ENCODE results near the gene ACTRT2.

ACTRT2 gene

DNA sequence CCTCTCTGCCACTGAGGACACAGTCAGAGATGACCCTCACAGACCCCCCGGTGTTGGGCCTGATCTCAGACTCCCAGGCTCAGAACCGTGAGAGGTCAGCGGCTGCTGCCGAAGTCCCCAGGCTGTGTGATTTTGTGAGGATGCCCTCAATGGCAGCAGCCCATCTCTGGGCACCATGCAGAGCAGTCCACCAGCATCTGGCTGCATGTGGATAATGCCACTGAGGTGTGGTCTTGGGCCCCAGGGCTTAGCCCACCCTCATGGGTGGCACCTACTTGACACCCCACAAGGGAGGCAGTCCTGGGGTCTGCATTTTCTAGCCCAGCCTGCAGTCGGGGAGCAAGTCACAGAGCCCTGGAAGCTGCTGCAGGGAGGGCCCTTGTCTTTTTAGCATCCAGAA, 5.5 kb upstream of the ACTRT2 start:
- Histone ChIP-seq H3K4me3 (ENCODE audit: insufficient read length, low read depth) (no peak overlapping the region), H3K9me3 (ENCODE audit: insufficient read depth, low read length) (peaks cover 9% of the 10 kb centered on the region; the same call in 1 of the 2 replicates), H3K36me3 (ENCODE audit: insufficient read depth, insufficient read length, low read length) (no peaks in the 10 kb centered on the region), H3K9ac (ENCODE audit: insufficient read length, low read depth) (no peak overlapping the region), H3K4me1 (ENCODE audit: insufficient read depth, insufficient read length) (peaks cover 7% of the 10 kb centered on the region), H3K27me3 (ENCODE audit: insufficient read depth, insufficient read length) (no peaks in the 10 kb centered on the region)
- no peak for TF ChIP-seq YY1 (IDR thresholded peaks at IDR 0.05; ENCODE audit: insufficient read depth, insufficient read length)
- no peak for TF ChIP-seq ZNF274 (IDR thresholded peaks at IDR 0.05; ENCODE audit: low read depth, low read length)
- no peak for TF ChIP-seq SUZ12 (IDR thresholded peaks at IDR 0.05; ENCODE audit: extremely low read depth, insufficient read depth, insufficient read length)
- no peak for DNase-seq (ENCODE audit: low read depth, low spot score)

DNA sequence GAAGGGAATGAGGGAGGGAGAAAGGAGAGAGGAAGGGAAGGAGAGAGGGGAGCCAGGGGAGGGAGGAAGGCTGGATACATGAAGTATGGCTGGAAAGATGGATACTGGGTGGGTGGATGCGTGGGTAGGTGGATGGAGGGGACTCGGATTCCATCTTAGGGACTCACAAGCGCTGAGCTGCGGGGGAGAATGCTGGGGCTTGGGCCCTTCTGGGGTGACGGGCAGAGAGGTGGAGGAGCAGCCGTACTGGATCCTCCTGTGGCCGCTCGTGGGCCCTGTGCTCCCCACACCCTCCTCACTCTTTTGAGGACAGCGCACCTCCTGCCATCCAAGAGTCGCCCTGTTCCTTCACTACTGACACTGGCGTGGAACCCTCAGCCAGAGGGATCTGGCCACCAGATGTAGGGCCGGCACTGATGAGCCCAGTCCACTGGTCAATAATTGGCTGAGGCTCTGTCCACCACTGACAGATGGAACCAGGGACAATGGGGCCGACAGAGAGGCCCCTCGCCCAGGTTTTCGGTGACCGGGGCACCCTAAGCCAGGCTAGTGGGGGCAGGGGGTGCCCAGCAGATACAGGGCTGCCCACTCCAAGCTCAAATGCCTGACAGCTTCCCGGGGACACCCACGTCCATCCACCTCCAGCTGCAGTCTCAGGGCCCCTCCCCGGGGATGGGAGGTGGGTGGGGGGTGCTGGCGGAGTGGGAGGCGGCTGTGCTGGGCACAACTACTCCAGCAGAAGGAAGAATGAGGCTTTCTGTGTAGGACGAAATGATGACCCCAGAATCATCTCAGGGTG, 4.4 kb upstream of the ACTRT2 start:
- TF ChIP-seq ZNF274 (IDR thresholded peaks at IDR 0.05; ENCODE audit: low read depth, low read length), result no peak
- no peak for TF ChIP-seq YY1 (IDR thresholded peaks at IDR 0.05; ENCODE audit: insufficient read depth, insufficient read length)
- no peak for TF ChIP-seq SUZ12 (IDR thresholded peaks at IDR 0.05; ENCODE audit: extremely low read depth, insufficient read depth, insufficient read length)
- Histone ChIP-seq H3K9ac (ENCODE audit: insufficient read length, low read depth) (no peak overlapping the region), H3K27me3 (ENCODE audit: insufficient read depth, insufficient read length) (no peaks in the 10 kb centered on the region), H3K4me1 (ENCODE audit: insufficient read depth, insufficient read length) (peaks cover 10% of the 10 kb centered on the region), H3K36me3 (ENCODE audit: insufficient read depth, insufficient read length, low read length) (no peaks in the 10 kb centered on the region), H3K4me3 (ENCODE audit: insufficient read length, low read depth) (no peak overlapping the region), H3K9me3 (ENCODE audit: insufficient read depth, low read length) (peaks cover 9% of the 10 kb centered on the region; the same call in 1 of the 2 replicates)
- no peak for DNase-seq (ENCODE audit: low read depth, low spot score)

DNA sequence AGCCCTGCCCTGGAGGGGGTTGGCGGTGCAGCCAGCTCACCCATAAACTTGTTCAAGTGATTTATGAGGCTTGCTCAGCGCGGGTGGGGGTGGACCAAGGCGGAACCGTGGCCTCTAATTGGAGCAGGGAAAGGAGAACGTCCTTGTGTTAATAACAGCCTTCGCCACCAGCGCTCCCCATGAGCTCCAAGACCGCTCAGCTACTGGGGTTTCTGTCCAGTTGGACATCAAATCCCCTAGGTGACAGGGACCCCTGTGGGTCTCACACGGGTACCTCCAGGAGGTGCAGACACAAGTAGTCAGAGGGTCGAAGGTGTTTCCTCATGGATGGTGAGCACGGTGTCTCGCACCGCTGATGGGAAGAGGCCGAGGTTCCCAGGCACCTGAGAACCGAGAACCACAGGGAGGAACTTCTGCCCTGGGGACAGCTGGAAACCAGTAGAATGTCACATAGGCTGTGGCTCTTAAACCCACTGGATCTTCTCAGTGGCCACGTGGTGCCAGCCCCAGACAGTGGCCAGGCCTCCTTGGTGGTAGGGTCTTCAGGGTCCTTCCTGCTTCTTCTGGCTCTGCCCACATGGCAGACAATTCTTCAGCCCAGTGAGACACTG, 3.7 kb upstream of the ACTRT2 start:
- H3K9me3 ChIP-seq (ENCODE audit: insufficient read depth, low read length), result peaks cover 9% of the 10 kb centered on the region; the same call in 1 of the 2 replicates
- H3K36me3 ChIP-seq (ENCODE audit: insufficient read depth, insufficient read length, low read length), result no peaks in the 10 kb centered on the region
- H3K4me1 ChIP-seq (ENCODE audit: insufficient read depth, insufficient read length), result peaks cover 10% of the 10 kb centered on the region
- TF ChIP-seq YY1 (IDR thresholded peaks at IDR 0.05; ENCODE audit: insufficient read depth, insufficient read length) (no peak), SUZ12 (IDR thresholded peaks at IDR 0.05; ENCODE audit: extremely low read depth, insufficient read depth, insufficient read length) (no peak), ZNF274 (IDR thresholded peaks at IDR 0.05; ENCODE audit: low read depth, low read length) (no peak)
- no peak overlapping the region for H3K4me3 ChIP-seq (ENCODE audit: insufficient read length, low read depth)
- H3K9ac ChIP-seq (ENCODE audit: insufficient read length, low read depth), result no peak overlapping the region
- no peaks in the 10 kb centered on the region for H3K27me3 ChIP-seq (ENCODE audit: insufficient read depth, insufficient read length)
- DNase-seq (ENCODE audit: low read depth, low spot score), result no peak

DNA sequence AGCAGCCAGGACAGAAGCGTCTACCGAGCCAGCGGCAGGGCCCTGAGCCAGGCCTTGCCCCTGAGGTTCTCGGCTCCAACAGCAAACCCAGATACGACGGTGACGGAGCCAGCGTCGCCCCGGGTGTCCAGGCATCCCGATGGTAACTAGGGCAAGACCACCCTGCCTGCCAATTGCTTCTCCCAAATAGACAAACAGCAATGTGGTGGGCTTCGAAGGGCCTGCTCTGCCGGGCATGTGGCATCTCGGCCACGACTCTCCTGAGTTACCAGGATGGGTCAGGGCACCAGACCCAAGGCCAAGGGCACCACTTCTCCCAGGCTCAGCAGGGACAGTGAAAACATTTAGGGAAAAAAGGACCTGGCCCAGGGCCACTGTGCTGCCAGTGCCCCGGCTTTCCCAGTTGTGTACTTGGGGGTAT, 3.2 kb upstream of the ACTRT2 start:
- TF ChIP-seq SUZ12 (IDR thresholded peaks at IDR 0.05; ENCODE audit: extremely low read depth, insufficient read depth, insufficient read length) (no peak), YY1 (IDR thresholded peaks at IDR 0.05; ENCODE audit: insufficient read depth, insufficient read length) (no peak), ZNF274 (IDR thresholded peaks at IDR 0.05; ENCODE audit: low read depth, low read length) (no peak)
- DNase-seq (ENCODE audit: low read depth, low spot score), result no peak
- Histone ChIP-seq H3K9ac (ENCODE audit: insufficient read length, low read depth) (no peak overlapping the region), H3K9me3 (ENCODE audit: insufficient read depth, low read length) (peaks cover 9% of the 10 kb centered on the region; the same call in 1 of the 2 replicates), H3K27me3 (ENCODE audit: insufficient read depth, insufficient read length) (no peaks in the 10 kb centered on the region), H3K4me3 (ENCODE audit: insufficient read length, low read depth) (no peak overlapping the region), H3K36me3 (ENCODE audit: insufficient read depth, insufficient read length, low read length) (no peaks in the 10 kb centered on the region), H3K4me1 (ENCODE audit: insufficient read depth, insufficient read length) (peaks cover 6% of the 10 kb centered on the region)

DNA sequence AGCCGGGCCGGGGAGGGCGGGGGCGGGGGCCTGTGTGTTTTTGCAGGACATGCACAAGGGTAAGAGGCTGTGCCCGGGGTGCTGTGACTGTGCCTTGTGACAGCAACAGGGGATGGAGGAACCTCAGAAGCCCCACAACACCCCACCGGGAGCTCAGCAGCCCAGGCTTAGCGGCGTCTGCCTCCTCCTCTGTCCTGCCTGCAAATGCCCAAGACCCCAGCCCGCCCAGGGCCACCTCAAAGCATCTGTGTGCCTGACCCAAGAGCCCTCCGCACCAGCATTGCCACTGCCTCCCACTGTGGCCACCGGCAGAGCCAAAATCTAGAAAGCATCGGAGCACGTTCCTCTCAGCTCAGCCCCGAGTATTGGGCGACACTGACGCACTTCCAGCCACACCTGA, 2.7 kb upstream of the ACTRT2 start:
- H3K4me1 ChIP-seq (ENCODE audit: insufficient read depth, insufficient read length), result peaks cover 6% of the 10 kb centered on the region
- H3K9me3 ChIP-seq (ENCODE audit: insufficient read depth, low read length), result peaks cover 9% of the 10 kb centered on the region; the same call in 1 of the 2 replicates
- H3K27me3 ChIP-seq (ENCODE audit: insufficient read depth, insufficient read length), result no peaks in the 10 kb centered on the region
- TF ChIP-seq ZNF274 (IDR thresholded peaks at IDR 0.05; ENCODE audit: low read depth, low read length), result no peak
- TF ChIP-seq SUZ12 (IDR thresholded peaks at IDR 0.05; ENCODE audit: extremely low read depth, insufficient read depth, insufficient read length), result no peak
- TF ChIP-seq YY1 (IDR thresholded peaks at IDR 0.05; ENCODE audit: insufficient read depth, insufficient read length), result no peak
- no peak for DNase-seq (ENCODE audit: low read depth, low spot score)
- no peak overlapping the region for H3K4me3 ChIP-seq (ENCODE audit: insufficient read length, low read depth)
- H3K36me3 ChIP-seq (ENCODE audit: insufficient read depth, insufficient read length, low read length), result no peaks in the 10 kb centered on the region
- no peak overlapping the region for H3K9ac ChIP-seq (ENCODE audit: insufficient read length, low read depth)

DNA sequence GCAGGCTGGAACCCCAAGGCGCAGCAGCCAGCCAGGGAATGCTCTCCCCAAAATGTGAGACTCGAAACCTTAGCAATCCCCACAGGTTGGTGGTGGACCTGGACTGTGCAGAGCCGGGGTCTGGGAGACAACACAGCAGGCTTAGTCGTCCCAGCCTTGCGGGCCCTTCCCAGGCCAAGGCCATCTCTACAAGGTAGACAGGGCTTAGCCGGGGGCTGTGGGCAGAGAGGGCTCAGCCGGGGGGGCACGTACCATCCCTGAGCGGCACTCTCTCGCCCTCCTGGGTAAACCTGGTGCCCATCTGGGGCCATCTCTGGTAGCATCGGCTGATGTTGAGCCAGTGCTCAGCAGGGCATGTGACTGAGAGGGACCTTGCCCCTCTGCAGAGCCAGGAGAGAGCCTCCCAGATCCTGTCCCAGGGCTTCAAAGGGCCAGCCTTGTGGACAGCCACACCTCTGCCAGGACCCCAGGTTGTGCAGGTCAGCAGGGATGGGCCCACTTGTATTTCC, 2.2 kb upstream of the ACTRT2 start:
- H3K36me3 ChIP-seq (ENCODE audit: insufficient read depth, insufficient read length, low read length), result no peaks in the 10 kb centered on the region
- H3K9ac ChIP-seq (ENCODE audit: insufficient read length, low read depth), result no peak overlapping the region
- TF ChIP-seq SUZ12 (IDR thresholded peaks at IDR 0.05; ENCODE audit: extremely low read depth, insufficient read depth, insufficient read length) (no peak), YY1 (IDR thresholded peaks at IDR 0.05; ENCODE audit: insufficient read depth, insufficient read length) (no peak), ZNF274 (IDR thresholded peaks at IDR 0.05; ENCODE audit: low read depth, low read length) (no peak)
- no peak overlapping the region for H3K4me3 ChIP-seq (ENCODE audit: insufficient read length, low read depth)
- no peaks in the 10 kb centered on the region for H3K27me3 ChIP-seq (ENCODE audit: insufficient read depth, insufficient read length)
- peaks cover 6% of the 10 kb centered on the region for H3K4me1 ChIP-seq (ENCODE audit: insufficient read depth, insufficient read length)
- DNase-seq (ENCODE audit: low read depth, low spot score), result no peak
- peaks cover 9% of the 10 kb centered on the region; the same call in 1 of the 2 replicates for H3K9me3 ChIP-seq (ENCODE audit: insufficient read depth, low read length)

DNA sequence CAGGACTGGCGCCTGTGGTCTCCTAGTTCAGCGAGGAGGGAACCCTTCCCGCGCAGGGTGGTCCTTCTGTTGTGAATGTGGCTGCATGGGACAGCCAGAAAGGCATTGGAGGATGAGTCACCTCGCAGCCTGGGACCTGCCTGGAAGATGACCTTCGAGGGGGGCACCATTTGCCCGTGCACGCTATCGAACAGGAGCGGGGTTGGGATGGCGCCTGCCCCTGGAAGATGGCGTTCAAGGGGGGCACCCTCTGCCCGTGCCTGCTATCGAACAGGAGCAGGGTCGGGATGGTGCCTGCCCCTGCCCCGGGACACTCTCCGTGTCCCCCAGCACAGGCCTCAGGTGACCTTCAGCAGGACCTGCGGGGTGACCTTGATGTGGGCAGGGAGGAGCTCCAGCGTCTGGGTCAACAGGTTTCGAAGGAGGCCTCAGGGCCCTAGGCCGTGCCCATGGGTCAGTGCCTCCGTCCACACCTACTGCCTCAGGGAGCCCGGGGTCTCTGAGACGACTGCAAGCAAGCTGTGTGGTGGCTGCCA, 1.7 kb upstream of the ACTRT2 start:
- no peak for DNase-seq (ENCODE audit: low read depth, low spot score)
- TF ChIP-seq YY1 (IDR thresholded peaks at IDR 0.05; ENCODE audit: insufficient read depth, insufficient read length), result no peak
- TF ChIP-seq ZNF274 (IDR thresholded peaks at IDR 0.05; ENCODE audit: low read depth, low read length), result no peak
- no peak for TF ChIP-seq SUZ12 (IDR thresholded peaks at IDR 0.05; ENCODE audit: extremely low read depth, insufficient read depth, insufficient read length)
- Histone ChIP-seq H3K27me3 (ENCODE audit: insufficient read depth, insufficient read length) (no peaks in the 10 kb centered on the region), H3K4me3 (ENCODE audit: insufficient read length, low read depth) (no peak overlapping the region), H3K9me3 (ENCODE audit: insufficient read depth, low read length) (peaks cover 9% of the 10 kb centered on the region; the same call in 1 of the 2 replicates), H3K4me1 (ENCODE audit: insufficient read depth, insufficient read length) (peaks cover 6% of the 10 kb centered on the region), H3K9ac (ENCODE audit: insufficient read length, low read depth) (peak overlapping the region; percentile 10), H3K36me3 (ENCODE audit: insufficient read depth, insufficient read length, low read length) (no peaks in the 10 kb centered on the region)

All from NT2/D1 (cell line).